Measurements from ENCODE around the gene APPBP2. TPM values are rescaled to one million over a fixed set of nuclear protein-coding genes. Genes with fewer than 3 reads are reported as not detected.

Gene APPBP2
- total and polyA plus RNA-seq, 12 donors = 5.5 to 63.4 (median 36.1) TPM

DNA sequence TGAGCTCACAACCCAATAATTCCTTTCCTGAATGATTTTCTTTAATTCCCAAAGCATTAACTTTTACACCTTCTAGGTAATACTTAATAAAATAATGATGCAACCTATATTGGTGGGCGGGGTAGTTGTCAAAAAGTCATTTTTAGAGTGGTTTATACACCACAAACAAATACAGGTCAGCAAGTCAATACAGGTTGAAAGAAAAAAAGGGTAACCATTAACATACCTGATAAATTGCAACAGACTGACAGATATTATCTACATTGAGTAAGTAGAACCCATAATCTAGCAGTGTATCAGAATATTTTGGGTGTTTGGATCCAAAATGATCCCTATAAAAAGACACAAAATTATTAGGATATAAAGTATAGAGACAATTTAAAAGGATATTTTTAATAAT, 64.5 kb downstream of the APPBP2 start:
- Histone ChIP-seq H3K27ac (no peak overlapping the region), H3K27me3 (no peaks in the 10 kb centered on the region), H3K36me3 (replicated peaks in 1 of 2) (peaks cover 0 to 83% of the 10 kb centered on the region in 2 donors), H3K4me3 (no peak overlapping the region), H3K4me1 (replicated peaks in 1 of 2) (no peaks in the 10 kb centered on the region), H3K9me3 (replicated peaks in 1 of 3) (no peaks in the 10 kb centered on the region)
- TF ChIP-seq CTCF (IDR thresholded peaks at IDR 0.05) = no peak
- no peak for TF ChIP-seq POLR2A (IDR thresholded peaks at IDR 0.05)
- intact Hi-C loops (cut with DNase I) = no loop called here
- no peak for DNase-seq
- whole genome bisulfite sequencing, 4 donors = 94 to 100% (median 97%) methylated on average over 1 of the region's 1 CpG

DNA sequence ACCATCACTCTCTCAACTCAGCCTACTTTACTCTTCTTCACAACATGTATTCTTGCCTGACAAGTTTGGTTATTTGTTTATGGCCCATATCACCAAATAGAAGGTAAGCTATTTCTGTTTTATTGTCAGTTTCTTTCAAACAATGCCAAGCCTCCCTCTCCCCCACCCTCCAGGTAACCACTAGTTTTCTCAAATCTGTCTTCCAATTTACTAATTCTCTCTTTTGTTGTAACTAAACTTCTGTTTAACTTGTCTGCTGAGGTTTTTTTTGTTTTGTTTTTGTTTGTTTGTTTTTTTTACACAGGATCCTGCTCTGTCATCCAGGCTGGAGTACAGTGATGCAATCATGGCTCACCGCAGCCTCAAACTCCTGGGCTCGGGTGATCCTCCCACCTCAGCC, 68.9 kb downstream of the APPBP2 start:
- Histone ChIP-seq H3K4me3 (no peak overlapping the region), H3K27ac (no peak overlapping the region), H3K27me3 (no peaks in the 10 kb centered on the region), H3K9me3 (replicated peaks in 1 of 3) (no peaks in the 10 kb centered on the region), H3K4me1 (replicated peaks in 1 of 2) (no peaks in the 10 kb centered on the region), H3K36me3 (replicated peaks in 1 of 2) (peaks cover 0 to 86% of the 10 kb centered on the region in 2 donors)
- 91 to 100% (median 99%) methylated on average over 2 of the region's 2 CpGs for WGBS, 4 donors
- intact Hi-C loops (cut with DNase I) = no loop called here
- no peak for TF ChIP-seq POLR2A (IDR thresholded peaks at IDR 0.05)
- TF ChIP-seq CTCF (IDR thresholded peaks at IDR 0.05) = no peak
- DNase-seq = no peak

GRCh38 chr17:60455378-60455777, 70.7 kb downstream of the APPBP2 start:
- WGBS, 4 donors = 79 to 83% (median 81%) methylated on average over 4 of the region's 4 CpGs
- no peaks in the 10 kb centered on the region for H3K9me3 ChIP-seq (replicated peaks in 1 of 3)
- H3K4me1 ChIP-seq (replicated peaks in 1 of 2) = no peaks in the 10 kb centered on the region
- intact Hi-C loops (cut with DNase I) = no loop called here
- DNase-seq = no peak
- TF ChIP-seq POLR2A (IDR thresholded peaks at IDR 0.05) (no peak), CTCF (IDR thresholded peaks at IDR 0.05) (no peak)
- H3K4me3 ChIP-seq = no peak overlapping the region
- peaks cover 0 to 86% of the 10 kb centered on the region in 2 donors for H3K36me3 ChIP-seq (replicated peaks in 1 of 2)
- H3K27me3 ChIP-seq = no peaks in the 10 kb centered on the region
- no peak overlapping the region for H3K27ac ChIP-seq

- no peak for DNase-seq
- intact Hi-C loops (cut with DNase I) = no loop called here
- H3K9me3 ChIP-seq (replicated peaks in 1 of 3) = no peaks in the 10 kb centered on the region
- no peak overlapping the region for H3K27ac ChIP-seq
- H3K27me3 ChIP-seq = no peaks in the 10 kb centered on the region
- TF ChIP-seq CTCF (IDR thresholded peaks at IDR 0.05) = no peak
- no peak for TF ChIP-seq POLR2A (IDR thresholded peaks at IDR 0.05)
- H3K4me1 ChIP-seq (replicated peaks in 1 of 2) = no peaks in the 10 kb centered on the region
- peaks cover 0 to 81% of the 10 kb centered on the region in 2 donors for H3K36me3 ChIP-seq (replicated peaks in 1 of 2)
- no peak overlapping the region for H3K4me3 ChIP-seq
Measured at GRCh38 chr17:60451965-60452364, 74.1 kb downstream of the APPBP2 start.
